HEK293 (cell line): ENCODE measurements around the gene TMEM141.
A peak's percentile ranks its signal among the peaks of the same experiment; 100 is the strongest.
"Not testable (repeated sequence)": the region's sequence is repeated elsewhere in the genome, so short reads cannot be mapped to it uniquely, and the experiment has no call there.

ENCODE experiments used
- CTCF ChIA-PET: fragments of 350-600 bp; formaldehyde crosslinking; extraction: SDS; loops from one replicate; lab custom pipeline; 2021; ENCODE audit warnings: antibody characterized with exemption; lab: Yijun Ruan, JAX
- POLR2A ChIA-PET: fragments of 300-600 bp; formaldehyde crosslinking; extraction: SDS; loops from one replicate; lab custom pipeline; 2020; ENCODE audit warnings: antibody characterized with exemption, inconsistent platforms; lab: Yijun Ruan, JAX
- H3K27ac ChIP-seq: fragments of 200-500 bp; sonication (Bioruptor generic); 2 replicates; pipeline ENCODE4 v1.5.1; 2014; ENCODE audit warnings: low read depth, low read length, control low read depth, inconsistent platforms; ENCODE audit errors: extremely low read depth
- H3K36me3 ChIP-seq, 2 experiments: fragments of 200-500 bp in 1 of 2; sonication (Bioruptor generic) in 1 of 2; 1 replicate in 1 of 2; 2 replicates in 1 of 2; pipeline ENCODE4 v1.5.1; 2014 to 2017; ENCODE audit warnings: inconsistent platforms in 2 of 2, low read length in 2 of 2; ENCODE audit not compliant: control insufficient read depth in 2 of 2, insufficient read depth in 1 of 2
- H3K4me1 ChIP-seq: fragments of 200-500 bp; sonication (Bioruptor generic); 2 replicates; pipeline ENCODE4 v1.5.1; 2014; ENCODE audit warnings: mild to moderate bottlenecking, low read length, inconsistent platforms; ENCODE audit not compliant: control insufficient read depth, insufficient read depth
- H3K4me3 ChIP-seq: 2 replicates; pipeline ENCODE4 v1.5.1; 2011; ENCODE audit warnings: low read depth, mild to moderate bottlenecking, control low read depth, low read length, moderate library complexity
- H3K9me3 ChIP-seq: fragments of 200-500 bp; sonication (Bioruptor generic); 2 replicates; pipeline ENCODE4 v1.5.1; 2014; ENCODE audit warnings: low read depth, low read length, inconsistent platforms; ENCODE audit not compliant: control insufficient read depth, insufficient read depth
- AEBP2 ChIP-seq: fragments of 450-650 bp; formaldehyde crosslinking; IDR thresholded peaks from 2 replicates; pipeline ENCODE4 v1.5.1; 2016; ENCODE audit warnings: missing biosample characterization, missing genetic modification characterization, borderline replicate concordance
- CTCF ChIP-seq: fragments of 450-650 bp; formaldehyde crosslinking; IDR thresholded peaks from 2 replicates; pipeline ENCODE4 v1.5.1; 2016; ENCODE audit warnings: missing biosample characterization, missing genetic modification characterization
- EGR2 ChIP-seq: fragments of 450-650 bp; formaldehyde crosslinking; IDR thresholded peaks from 2 replicates; pipeline ENCODE4 v1.5.1; 2016; ENCODE audit warnings: low read depth, missing biosample characterization, missing genetic modification characterization
- IKZF3 ChIP-seq: fragments of 450-650 bp; IDR thresholded peaks from 2 replicates; pipeline ENCODE4 v1.5.0; 2018; ENCODE audit warnings: missing biosample characterization, mild to moderate bottlenecking, missing genetic modification characterization, moderate library complexity
- ZBTB17 ChIP-seq: fragments of 450-650 bp; formaldehyde crosslinking; IDR thresholded peaks from 2 replicates; pipeline ENCODE4 v1.5.1; 2016; ENCODE audit warnings: missing biosample characterization, missing genetic modification characterization
- ZNF184 ChIP-seq: fragments of 450-650 bp; IDR thresholded peaks from 2 replicates; pipeline ENCODE4 v1.5.1; 2018; ENCODE audit warnings: missing biosample characterization, mild to moderate bottlenecking, missing genetic modification characterization
- ZNF19 ChIP-seq: fragments of 450-650 bp; formaldehyde crosslinking; IDR thresholded peaks from 2 replicates; pipeline ENCODE4; 2016; ENCODE audit warnings: missing biosample characterization, missing genetic modification characterization, low read depth
- ZNF2 ChIP-seq: fragments of 450-650 bp; formaldehyde crosslinking; IDR thresholded peaks from 2 replicates; pipeline ENCODE4 v1.5.1; 2016; ENCODE audit warnings: missing biosample characterization, missing genetic modification characterization
- ZNF324 ChIP-seq: fragments of 450-650 bp; formaldehyde crosslinking; IDR thresholded peaks from 2 replicates; pipeline ENCODE4 v1.5.1; 2016; ENCODE audit warnings: missing biosample characterization, missing genetic modification characterization
- ZNF423 ChIP-seq: fragments of 450-650 bp; formaldehyde crosslinking; IDR thresholded peaks from 2 replicates; pipeline ENCODE4 v1.5.1; 2016; ENCODE audit warnings: missing biosample characterization, missing genetic modification characterization
- ZNF580 ChIP-seq: fragments of 450-650 bp; formaldehyde crosslinking; IDR thresholded peaks from 2 replicates; pipeline ENCODE4 v1.5.1; 2016; ENCODE audit warnings: missing biosample characterization, missing genetic modification characterization
- ZNF600 ChIP-seq: fragments of 450-650 bp; formaldehyde crosslinking; IDR thresholded peaks from 2 replicates; pipeline ENCODE4 v1.5.1; 2016; ENCODE audit warnings: missing biosample characterization, missing genetic modification characterization
- ZNF677 ChIP-seq: fragments of 450-650 bp; IDR thresholded peaks from 2 replicates; pipeline ENCODE4 v1.5.0; 2018; ENCODE audit warnings: missing biosample characterization, mild to moderate bottlenecking, missing genetic modification characterization, moderate library complexity
- ZNF837 ChIP-seq: fragments of 450-650 bp; formaldehyde crosslinking; IDR thresholded peaks from 2 replicates; pipeline ENCODE4 v1.5.1; 2016; ENCODE audit warnings: missing biosample characterization, missing genetic modification characterization
- ZXDB ChIP-seq: fragments of 450-650 bp; formaldehyde crosslinking; IDR thresholded peaks from 2 replicates; pipeline ENCODE4 v1.5.1; 2016; ENCODE audit warnings: missing biosample characterization, missing genetic modification characterization
- TF ChIP-seq, protein P1 (sequence below): sonication (generic); formaldehyde crosslinking; IDR thresholded peaks from 2 replicates; pipeline ENCODE4 v1.8.1; 2022; ENCODE audit warnings: mild to moderate bottlenecking, moderate library complexity, missing genetic modification reagents
- TF ChIP-seq, protein P2 (sequence below): fragments of 450-650 bp; formaldehyde crosslinking; IDR thresholded peaks from 2 replicates; pipeline ENCODE4 v1.5.1; 2016; ENCODE audit warnings: missing biosample characterization, missing genetic modification characterization

TMEM141 gene

GRCh38 chr9:136785565-136786355 lies 5.4 kb upstream of the TMEM141 start:
- POLR2A ChIA-PET, result interaction anchor here (1.6 kb wide), 1 partner anchor 250 kb away, joined by 4 read pairs; no protein-coding TSS in a partner anchor

DNA sequence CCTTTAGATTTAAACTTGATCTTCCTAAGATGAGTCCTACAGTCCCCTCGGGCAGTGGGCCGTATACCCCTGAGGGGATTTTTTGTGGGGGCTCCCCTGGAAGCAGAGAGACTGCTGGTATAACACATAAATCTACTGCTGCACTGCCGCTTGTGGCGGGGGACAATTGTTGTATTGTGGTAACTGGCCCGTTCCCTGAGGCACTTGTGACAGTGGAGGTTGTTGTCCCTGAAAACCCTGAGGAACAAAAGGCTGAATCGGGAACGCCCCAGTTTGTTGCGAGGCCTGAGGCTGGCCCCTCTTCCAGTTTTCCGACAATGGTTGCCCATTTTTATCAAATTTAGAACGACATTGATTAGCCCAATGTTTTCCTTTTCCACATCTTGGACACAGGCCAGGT lies 4.7 kb upstream of the TMEM141 start:
- no peak for TF ChIP-seq ZNF184 (tag by site-specific recombination)
- ChIA-PET POLR2A (interaction anchor here (1.6 kb wide), 1 partner anchor 249 kb away, joined by 4 read pairs; no protein-coding TSS in a partner anchor), CTCF (interaction anchor here (0.5 to 6.1 kb wide), 26 partner anchors 8 to 299 kb away, joined by 3 to 61 read pairs (median 4); partner anchors contain the start of genes ABCA2, MAMDC4 and NPDC1)

More at GRCh38 chr9:136785565-136786355, 5.4 kb upstream of the TMEM141 start:
- H3K4me3 ChIP-seq, H3K27ac ChIP-seq, H3K4me1 ChIP-seq, H3K36me3 ChIP-seq, H3K9me3 ChIP-seq: not testable (repeated sequence)
- CTCF ChIA-PET, result interaction anchor here (0.7 to 6.1 kb wide), 12 partner anchors 8 to 272 kb away, joined by 3 to 61 read pairs (median 6); partner anchors contain the start of genes ABCA2 and LCN15

DNA sequence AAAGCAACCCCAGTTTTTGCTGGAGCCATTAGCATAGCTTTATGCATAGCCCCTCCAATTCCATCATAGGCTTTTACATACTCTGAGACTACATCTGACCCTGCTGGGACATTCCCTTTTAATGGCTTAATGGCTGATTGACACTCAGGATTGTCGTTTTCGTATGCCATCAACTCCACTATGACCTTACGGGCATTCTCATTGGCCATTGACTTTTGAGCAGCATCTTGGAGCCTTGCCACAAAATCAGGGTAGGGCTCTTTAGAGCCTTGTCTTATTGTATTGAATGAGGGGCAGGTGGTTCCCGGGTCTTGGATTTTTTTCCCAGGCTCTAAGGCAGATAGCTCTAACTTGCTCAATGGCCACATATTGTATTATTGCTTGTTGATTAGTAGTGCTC lies 4.2 kb upstream of the TMEM141 start:
- not testable (repeated sequence) for H3K9me3 ChIP-seq, H3K36me3 ChIP-seq, H3K27ac ChIP-seq, H3K4me3 ChIP-seq, H3K4me1 ChIP-seq
- ChIA-PET POLR2A (interaction anchor here (1.6 kb wide), 1 partner anchor 248 kb away, joined by 4 read pairs; no protein-coding TSS in a partner anchor), CTCF (interaction anchor here (0.5 to 6.1 kb wide), 36 partner anchors 9 to 976 kb away, joined by 3 to 61 read pairs (median 4); partner anchors contain the start of genes ABCA2, CLIC3, MAMDC4 and NPDC1)

More for the DNA sequence above, 4.7 kb upstream of the TMEM141 start:
- Histone ChIP-seq H3K9me3 (no peaks in the 10 kb centered on the region), H3K4me1 (peaks cover 6% of the 10 kb centered on the region), H3K27ac (no peak overlapping the region), H3K4me3 (no peak overlapping the region), H3K36me3 (no peaks in the 10 kb centered on the region)

DNA sequence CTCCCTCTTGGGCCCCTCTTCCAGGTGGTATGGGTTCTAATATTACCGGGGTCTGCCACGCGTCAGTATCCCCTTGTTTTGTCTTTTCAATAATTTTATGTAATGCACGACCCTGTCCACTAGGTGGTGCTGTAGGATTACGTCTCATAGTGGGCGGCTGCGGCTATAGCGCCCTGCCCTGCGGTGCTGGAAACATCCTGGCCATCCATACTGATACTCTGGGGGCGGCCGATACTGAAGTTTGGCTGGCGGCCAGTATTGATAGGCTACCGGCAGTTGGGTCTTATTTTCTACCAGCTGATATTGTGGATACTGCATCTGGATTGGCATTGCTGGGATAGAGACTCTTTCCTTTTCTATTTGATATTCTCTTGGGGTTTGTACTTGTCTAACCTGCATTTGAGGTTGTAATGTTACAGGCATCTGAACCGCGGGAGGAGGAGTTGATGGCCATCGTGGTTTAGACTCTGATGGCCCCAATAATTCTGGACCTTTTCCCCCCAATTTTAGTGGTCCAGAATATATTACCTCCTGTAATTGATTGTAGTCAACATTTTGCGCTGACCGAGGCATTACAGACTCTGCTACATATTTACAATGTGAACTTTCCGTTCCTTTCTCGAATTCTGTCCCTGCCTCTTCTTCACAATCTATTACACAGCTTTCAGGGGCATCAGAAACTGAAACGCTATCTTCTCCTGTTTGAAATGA lies 3.3 kb upstream of the TMEM141 start:
- H3K4me3 ChIP-seq, result no peak overlapping the region
- H3K9me3 ChIP-seq, result no peaks in the 10 kb centered on the region
- ChIA-PET POLR2A (no interaction called here), CTCF (interaction anchor here (0.6 to 6.1 kb wide), 48 partner anchors 10 to 977 kb away, joined by 3 to 61 read pairs (median 5); partner anchors contain the start of genes ABCA2, CLIC3, FUT7 and LCN15)
- peaks cover 6% of the 10 kb centered on the region for H3K4me1 ChIP-seq
- H3K27ac ChIP-seq, result no peak overlapping the region
- H3K36me3 ChIP-seq, result peaks cover 0 to 7% of the 10 kb centered on the region in 2 experiments; a peak in 1 of 3 replicates
- TF ChIP-seq EGR2 (tag by site-specific recombination) (peak; percentile 50; the same call in 1 of the 2 replicates), ZNF580 (tag by site-specific recombination) (no peak), ZNF600 (tag by site-specific recombination) (peak; percentile 92), ZNF837 (no peak), ZNF324 (tag by site-specific recombination) (peak; percentile 60), ZNF2 (peak; percentile 74; the same call in 1 of the 2 replicates), ZXDB (tag by site-specific recombination) (peak; percentile 40; the same call in 1 of the 2 replicates), ZBTB17 (tag by site-specific recombination) (peak; percentile 82), IKZF3 (tag by site-specific recombination) (peak; percentile 66; the same call in 1 of the 2 replicates), ZNF19 (no peak), ZNF423 (tag by site-specific recombination) (no peak), AEBP2 (tag by site-specific recombination) (no peak), CTCF (tag by site-specific recombination) (peak; percentile 91), ZNF677 (tag by site-specific recombination) (no peak)
- TF ChIP-seq, protein P1, sequence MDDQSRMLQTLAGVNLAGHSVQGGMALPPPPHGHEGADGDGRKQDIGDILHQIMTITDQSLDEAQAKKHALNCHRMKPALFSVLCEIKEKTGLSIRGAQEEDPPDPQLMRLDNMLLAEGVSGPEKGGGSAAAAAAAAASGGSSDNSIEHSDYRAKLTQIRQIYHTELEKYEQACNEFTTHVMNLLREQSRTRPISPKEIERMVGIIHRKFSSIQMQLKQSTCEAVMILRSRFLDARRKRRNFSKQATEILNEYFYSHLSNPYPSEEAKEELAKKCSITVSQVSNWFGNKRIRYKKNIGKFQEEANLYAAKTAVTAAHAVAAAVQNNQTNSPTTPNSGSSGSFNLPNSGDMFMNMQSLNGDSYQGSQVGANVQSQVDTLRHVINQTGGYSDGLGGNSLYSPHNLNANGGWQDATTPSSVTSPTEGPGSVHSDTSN (CRISPR knock-in tag), result no peak
- TF ChIP-seq, protein P2, sequence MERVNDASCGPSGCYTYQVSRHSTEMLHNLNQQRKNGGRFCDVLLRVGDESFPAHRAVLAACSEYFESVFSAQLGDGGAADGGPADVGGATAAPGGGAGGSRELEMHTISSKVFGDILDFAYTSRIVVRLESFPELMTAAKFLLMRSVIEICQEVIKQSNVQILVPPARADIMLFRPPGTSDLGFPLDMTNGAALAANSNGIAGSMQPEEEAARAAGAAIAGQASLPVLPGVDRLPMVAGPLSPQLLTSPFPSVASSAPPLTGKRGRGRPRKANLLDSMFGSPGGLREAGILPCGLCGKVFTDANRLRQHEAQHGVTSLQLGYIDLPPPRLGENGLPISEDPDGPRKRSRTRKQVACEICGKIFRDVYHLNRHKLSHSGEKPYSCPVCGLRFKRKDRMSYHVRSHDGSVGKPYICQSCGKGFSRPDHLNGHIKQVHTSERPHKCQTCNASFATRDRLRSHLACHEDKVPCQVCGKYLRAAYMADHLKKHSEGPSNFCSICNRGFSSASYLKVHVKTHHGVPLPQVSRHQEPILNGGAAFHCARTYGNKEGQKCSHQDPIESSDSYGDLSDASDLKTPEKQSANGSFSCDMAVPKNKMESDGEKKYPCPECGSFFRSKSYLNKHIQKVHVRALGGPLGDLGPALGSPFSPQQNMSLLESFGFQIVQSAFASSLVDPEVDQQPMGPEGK (tag by site-specific recombination), result 0 out of 2 replicates have a peak, but pooled peaks have one; percentile 43
